IPS DF 4.7 (cell line): ENCODE results near the gene FAM174C.

Experiments used
- DNase-seq: peaks from one replicate; pipeline ENCODE4 v3.0.0-alpha.2; 2013; ENCODE audit warnings: low spot score; ENCODE audit errors: extremely low read depth

FAM174C gene

GRCh38 chr19:1284979-1285736 is 9.8 kb downstream of the FAM174C start:
- no peak for DNase-seq

GRCh38 chr19:1285737-1286360 is 10.5 kb downstream of the FAM174C start, which contains the start of gene EFNA2:
TSS of gene EFNA2 (plus strand) at chr19:1285873. CDS start at chr19:1286169, 296 bp downstream.
- no peak for DNase-seq

- no peak for DNase-seq
Measured at GRCh38 chr19:1286487-1287353, 11.4 kb downstream of the FAM174C start.

GRCh38 chr19:1287354-1288225 is 12.3 kb downstream of the FAM174C start:
- DNase-seq = no peak

- DNase-seq = no peak
Measured at GRCh38 chr19:1288226-1288612, 12.9 kb downstream of the FAM174C start.

- no peak for DNase-seq
Measured at GRCh38 chr19:1288833-1289685, 13.7 kb downstream of the FAM174C start.

GRCh38 chr19:1289686-1290025 is 14.3 kb downstream of the FAM174C start:
- DNase-seq = no peak

- DNase-seq = no peak
Measured at GRCh38 chr19:1290196-1290702, 14.9 kb downstream of the FAM174C start.

- DNase-seq = no peak
Measured at GRCh38 chr19:1290703-1291651, 15.6 kb downstream of the FAM174C start.

- DNase-seq = no peak
Measured at GRCh38 chr19:1291761-1292418, 16.6 kb downstream of the FAM174C start.

GRCh38 chr19:1292419-1293151 is 17.3 kb downstream of the FAM174C start:
- no peak for DNase-seq

GRCh38 chr19:1293782-1294604 is 18.7 kb downstream of the FAM174C start:
- no peak for DNase-seq

- no peak for DNase-seq
Measured at GRCh38 chr19:1294688-1295087, 19.4 kb downstream of the FAM174C start.

- DNase-seq = no peak
Measured at GRCh38 chr19:1295169-1296012, 20.1 kb downstream of the FAM174C start.

GRCh38 chr19:1296078-1296477 is 20.7 kb downstream of the FAM174C start:
- no peak for DNase-seq
